ENCODE data around the gene CNIH3. TPM values are rescaled to one million over a fixed set of nuclear protein-coding genes. Genes with fewer than 3 reads are reported as not detected.

Gene CNIH3
- total and polyA plus RNA-seq, 2 of the 4 experiments (the other 2 are of a cell fraction), result 2.0 to 2.9 TPM

DNA sequence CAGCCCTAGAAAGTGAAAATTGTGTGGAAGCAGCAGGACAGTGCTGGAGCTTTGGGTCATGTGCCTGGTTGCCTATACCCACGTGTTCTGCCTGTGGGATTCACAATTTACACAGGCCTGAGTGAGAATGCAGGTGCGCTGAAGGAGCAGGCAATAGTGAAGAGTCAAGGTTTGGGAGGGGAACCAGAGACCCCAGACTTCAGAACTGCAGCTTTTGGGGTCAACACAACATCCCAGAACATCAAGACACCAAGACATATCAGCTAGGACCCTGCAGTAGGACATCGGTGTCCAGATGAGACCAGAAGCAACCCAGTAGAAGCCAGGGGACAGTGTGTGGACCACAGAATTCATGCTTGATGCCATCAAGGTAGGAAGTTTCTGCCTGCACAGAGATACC, 29.1 kb upstream of the CNIH3 start:
- no peak overlapping the region for H3K4me2 ChIP-seq (ENCODE audit: low read depth, low read length)
- no peak overlapping the region for H2BK120ac ChIP-seq (ENCODE audit: low read depth, low read length)
- no peak overlapping the region for H2BK15ac ChIP-seq (ENCODE audit: low read depth, low read length)
- in situ Hi-C loops (cut with MboI; ENCODE audit: low sequenced_read_pairs), result no loop called here
- intact Hi-C loops (cut with micrococcal nuclease), result no loop called here
- H3K9me1 ChIP-seq (ENCODE audit: insufficient read depth, low read length), result 0 out of 2 replicates have a peak, but pooled peaks cover 3% of the 10 kb centered on the region
- H2AK9ac ChIP-seq (replicated peaks; ENCODE audit: low read depth, low read length, poor library complexity), result no peak overlapping the region
- no peak overlapping the region for H3K4ac ChIP-seq (ENCODE audit: low read depth, low read length)
- no peaks in the 10 kb centered on the region for H3K36me3 ChIP-seq (ENCODE audit: control insufficient read depth, insufficient read depth, low read length)
- H3K4me1 ChIP-seq (ENCODE audit: control insufficient read depth, insufficient read depth, low read length), result no peaks in the 10 kb centered on the region; the same call in 1 of the 2 replicates
- H3K9me3 ChIP-seq (ENCODE audit: control insufficient read depth, insufficient read depth, low read length), result no peaks in the 10 kb centered on the region
- H3K27ac ChIP-seq (ENCODE audit: insufficient read depth, low read length), result no peak overlapping the region
- dilution Hi-C loops (cut with HindIII; ENCODE audit: low sequenced_read_pairs, unreplicated experiment), result loop anchor here (10.0 kb wide), 1 partner anchor 72 kb away; no protein-coding TSS in a partner anchor
- H3K14ac ChIP-seq (replicated peaks; ENCODE audit: low read depth, low read length), result no peak overlapping the region
- H4K8ac ChIP-seq (ENCODE audit: low read depth in 2 of 2, low read length in 2 of 2), result no peak overlapping the region
- TF ChIP-seq BHLHE40 (IDR thresholded peaks at IDR 0.05; ENCODE audit: low read depth, low read length) (no peak), MAZ (IDR thresholded peaks at IDR 0.05; ENCODE audit: borderline replicate concordance, low read depth, low read length) (no peak), CHD1 (IDR thresholded peaks at IDR 0.05; ENCODE audit: low read depth, low read length) (no peak), RCOR1 (IDR thresholded peaks at IDR 0.05; ENCODE audit: insufficient replicate concordance, low read length) (no peak), POLR2A (IDR thresholded peaks at IDR 0.05; ENCODE audit: low read depth, low read length) (no peak), MXI1 (IDR thresholded peaks at IDR 0.05; ENCODE audit: borderline replicate concordance, low read depth, low read length) (no peak), SMC3 (IDR thresholded peaks at IDR 0.05; ENCODE audit: low read depth, low read length) (no peak), MAFK (IDR thresholded peaks at IDR 0.05; ENCODE audit: low read depth, low read length) (no peak), FOS (IDR thresholded peaks at IDR 0.05; ENCODE audit: low read depth, low read length) (no peak), NFE2L2 (IDR thresholded peaks at IDR 0.05; ENCODE audit: low read depth, low read length) (no peak)
- TF ChIP-seq, protein P1, sequence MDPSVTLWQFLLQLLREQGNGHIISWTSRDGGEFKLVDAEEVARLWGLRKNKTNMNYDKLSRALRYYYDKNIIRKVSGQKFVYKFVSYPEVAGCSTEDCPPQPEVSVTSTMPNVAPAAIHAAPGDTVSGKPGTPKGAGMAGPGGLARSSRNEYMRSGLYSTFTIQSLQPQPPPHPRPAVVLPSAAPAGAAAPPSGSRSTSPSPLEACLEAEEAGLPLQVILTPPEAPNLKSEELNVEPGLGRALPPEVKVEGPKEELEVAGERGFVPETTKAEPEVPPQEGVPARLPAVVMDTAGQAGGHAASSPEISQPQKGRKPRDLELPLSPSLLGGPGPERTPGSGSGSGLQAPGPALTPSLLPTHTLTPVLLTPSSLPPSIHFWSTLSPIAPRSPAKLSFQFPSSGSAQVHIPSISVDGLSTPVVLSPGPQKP (IDR thresholded peaks at IDR 0.05; ENCODE audit: borderline replicate concordance, low read depth, low read length), result no peak
- TF ChIP-seq, protein P2, sequence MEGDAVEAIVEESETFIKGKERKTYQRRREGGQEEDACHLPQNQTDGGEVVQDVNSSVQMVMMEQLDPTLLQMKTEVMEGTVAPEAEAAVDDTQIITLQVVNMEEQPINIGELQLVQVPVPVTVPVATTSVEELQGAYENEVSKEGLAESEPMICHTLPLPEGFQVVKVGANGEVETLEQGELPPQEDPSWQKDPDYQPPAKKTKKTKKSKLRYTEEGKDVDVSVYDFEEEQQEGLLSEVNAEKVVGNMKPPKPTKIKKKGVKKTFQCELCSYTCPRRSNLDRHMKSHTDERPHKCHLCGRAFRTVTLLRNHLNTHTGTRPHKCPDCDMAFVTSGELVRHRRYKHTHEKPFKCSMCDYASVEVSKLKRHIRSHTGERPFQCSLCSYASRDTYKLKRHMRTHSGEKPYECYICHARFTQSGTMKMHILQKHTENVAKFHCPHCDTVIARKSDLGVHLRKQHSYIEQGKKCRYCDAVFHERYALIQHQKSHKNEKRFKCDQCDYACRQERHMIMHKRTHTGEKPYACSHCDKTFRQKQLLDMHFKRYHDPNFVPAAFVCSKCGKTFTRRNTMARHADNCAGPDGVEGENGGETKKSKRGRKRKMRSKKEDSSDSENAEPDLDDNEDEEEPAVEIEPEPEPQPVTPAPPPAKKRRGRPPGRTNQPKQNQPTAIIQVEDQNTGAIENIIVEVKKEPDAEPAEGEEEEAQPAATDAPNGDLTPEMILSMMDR (conservative IDR thresholded peaks at IDR 0.05; ENCODE audit: low read depth, low read length), result no peak
- TF ChIP-seq, protein P3, sequence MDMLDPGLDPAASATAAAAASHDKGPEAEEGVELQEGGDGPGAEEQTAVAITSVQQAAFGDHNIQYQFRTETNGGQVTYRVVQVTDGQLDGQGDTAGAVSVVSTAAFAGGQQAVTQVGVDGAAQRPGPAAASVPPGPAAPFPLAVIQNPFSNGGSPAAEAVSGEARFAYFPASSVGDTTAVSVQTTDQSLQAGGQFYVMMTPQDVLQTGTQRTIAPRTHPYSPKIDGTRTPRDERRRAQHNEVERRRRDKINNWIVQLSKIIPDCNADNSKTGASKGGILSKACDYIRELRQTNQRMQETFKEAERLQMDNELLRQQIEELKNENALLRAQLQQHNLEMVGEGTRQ (IDR thresholded peaks at IDR 0.05; ENCODE audit: low read depth, low read length), result no peak
- no peak overlapping the region for H3K56ac ChIP-seq (ENCODE audit: extremely low read depth, insufficient read depth, low read length)
- H3K4me3 ChIP-seq (ENCODE audit: insufficient read depth, low read depth, low read length), result no peak overlapping the region
- H4K91ac ChIP-seq (ENCODE audit: insufficient read depth, low read depth, low read length), result no peak overlapping the region
- H3K18ac ChIP-seq (ENCODE audit: low read depth, low read length), result no peak overlapping the region
- BruUV-seq (replicated peaks), result no TSS peak
- no peak overlapping the region for H2BK20ac ChIP-seq (ENCODE audit: low read depth, low read length)
- ChIA-PET POLR2A (ENCODE audit: unreplicated experiment) (no interaction called here), CTCF (no interaction called here)
- H3K23ac ChIP-seq (ENCODE audit: low read depth, low read length), result no peak overlapping the region
- no peak overlapping the region for H2AK5ac ChIP-seq (ENCODE audit: low read depth, low read length)
- no peaks in the 10 kb centered on the region for H3K27me3 ChIP-seq (ENCODE audit: control insufficient read depth, insufficient read depth, low read length)
- WGBS, 2 experiments (ENCODE audit: extremely low coverage in 2 of 2, insufficient read length in 1 of 2), result no CpG with 5 or more reads among the region's 3 CpGs
- DNase-seq (no peak), ATAC-seq (ENCODE audit: low read depth) (no peak)
- no peak overlapping the region for H4K5ac ChIP-seq (ENCODE audit: low read depth, low read length)
- H4K20me1 ChIP-seq (ENCODE audit: insufficient read depth, low read length), result no peaks in the 10 kb centered on the region
- no peaks in the 10 kb centered on the region for H3K79me1 ChIP-seq (ENCODE audit: low read depth in 1 of 2, low read length in 2 of 2)
- no peak overlapping the region for H3K9ac ChIP-seq (ENCODE audit: low read depth, low read length)
- H2AFZ ChIP-seq (replicated peaks; ENCODE audit: low read length, poor library complexity), result no peak overlapping the region
- no peak overlapping the region for H2BK5ac ChIP-seq (ENCODE audit: low read depth, low read length, poor library complexity, severe bottlenecking)

Data from IMR-90 (cell line).